C4-2B (cell line): Measurements from ENCODE around the gene HSPA5.
"Not testable (repeated sequence)": the region's sequence is repeated elsewhere in the genome, so short reads cannot be mapped to it uniquely, and the experiment has no call there.

Experiments
- CTCF ChIP-seq: fragments of 450-650 bp; conservative IDR thresholded peaks from 2 replicates; pipeline ENCODE4 v1.5.1; 2017; ENCODE audit warnings: mild to moderate bottlenecking
- ZFX ChIP-seq: fragments of 450-650 bp; IDR thresholded peaks from 2 replicates; pipeline ENCODE4 v1.6.1; 2017

GRCh38 chr9:125195591-125195990, 45.6 kb downstream of the HSPA5 start:
- TF ChIP-seq CTCF, ZFX: not testable (repeated sequence)
